ENCODE results near the gene TEP1.
"Not testable (repeated sequence)": the region's sequence is repeated elsewhere in the genome, so short reads cannot be mapped to it uniquely, and the experiment has no call there.

The TEP1 gene

DNA sequence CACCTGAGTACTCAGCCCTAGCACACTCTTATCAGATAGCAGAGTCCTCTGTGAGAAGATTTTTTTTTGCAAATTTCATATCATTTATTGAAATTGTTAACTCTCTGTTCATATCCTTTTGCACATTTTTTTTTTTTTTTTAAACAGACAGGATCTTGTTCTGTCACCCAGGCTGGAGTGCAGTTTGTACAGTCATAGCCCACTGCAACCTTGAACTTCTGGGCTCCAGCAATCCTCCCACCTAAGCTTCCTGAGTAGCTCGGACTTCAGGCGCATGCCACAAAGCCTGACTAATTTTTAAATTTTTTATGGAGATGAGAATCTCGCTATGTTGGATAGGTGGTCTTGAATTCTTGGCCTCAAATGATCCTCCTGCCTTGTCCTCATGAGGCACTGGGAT, 65.6 kb downstream of the TEP1 start:
- H3K9me3 ChIP-seq (replicated peaks in 1 of 11) = no peaks in the 10 kb centered on the region
- H3K9ac ChIP-seq = no peak overlapping the region
- H3K36me3 ChIP-seq = peaks cover 73 to 79% (median 77%) of the 10 kb centered on the region in 11 experiments
- no peak for TF ChIP-seq Cebpa-rat (IDR thresholded peaks at IDR 0.05)
- H3K4me2 ChIP-seq = no peak overlapping the region
- no peaks in the 10 kb centered on the region for H3K27me3 ChIP-seq
- no peak overlapping the region for H3K4me3 ChIP-seq
- H4K20me1 ChIP-seq = no peaks in the 10 kb centered on the region
- peaks cover 7 to 15% (median 11%) of the 10 kb centered on the region in 10 experiments; a peak in 19 of 20 replicates for H3K4me1 ChIP-seq
- no peak overlapping the region for H3K27ac ChIP-seq

DNA sequence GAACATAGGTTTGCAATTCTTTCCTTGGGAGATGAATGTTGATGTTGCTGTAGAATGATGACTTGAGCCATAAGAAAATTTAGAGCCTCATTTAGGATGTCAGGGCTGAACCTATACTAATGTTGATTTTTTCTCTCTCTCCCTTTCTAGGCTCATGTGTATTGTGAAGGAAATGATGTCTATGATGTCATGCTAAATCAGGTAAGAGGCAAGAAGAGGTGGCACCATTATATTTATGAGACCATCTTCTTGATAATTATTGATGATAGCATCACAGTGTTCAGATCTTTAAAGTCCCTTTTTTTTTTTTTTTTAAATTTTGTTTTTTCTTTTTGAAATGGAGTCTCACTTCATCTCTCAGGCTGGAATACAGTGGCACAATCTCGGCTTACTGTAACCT, 66.6 kb downstream of the TEP1 start:
- H3K4me1 ChIP-seq = peaks cover 10 to 17% (median 11%) of the 10 kb centered on the region in 10 experiments; a peak in 19 of 20 replicates
- peaks cover 63 to 69% (median 67%) of the 10 kb centered on the region in 11 experiments for H3K36me3 ChIP-seq
- no peak for TF ChIP-seq Cebpa-rat (IDR thresholded peaks at IDR 0.05)
- no peak overlapping the region for H3K4me3 ChIP-seq
- no peak overlapping the region for H3K4me2 ChIP-seq
- no peaks in the 10 kb centered on the region for H3K27me3 ChIP-seq
- no peak overlapping the region for H3K9ac ChIP-seq
- H3K9me3 ChIP-seq (replicated peaks in 1 of 11) = no peaks in the 10 kb centered on the region
- H3K27ac ChIP-seq = no peak overlapping the region
- no peaks in the 10 kb centered on the region for H4K20me1 ChIP-seq

DNA sequence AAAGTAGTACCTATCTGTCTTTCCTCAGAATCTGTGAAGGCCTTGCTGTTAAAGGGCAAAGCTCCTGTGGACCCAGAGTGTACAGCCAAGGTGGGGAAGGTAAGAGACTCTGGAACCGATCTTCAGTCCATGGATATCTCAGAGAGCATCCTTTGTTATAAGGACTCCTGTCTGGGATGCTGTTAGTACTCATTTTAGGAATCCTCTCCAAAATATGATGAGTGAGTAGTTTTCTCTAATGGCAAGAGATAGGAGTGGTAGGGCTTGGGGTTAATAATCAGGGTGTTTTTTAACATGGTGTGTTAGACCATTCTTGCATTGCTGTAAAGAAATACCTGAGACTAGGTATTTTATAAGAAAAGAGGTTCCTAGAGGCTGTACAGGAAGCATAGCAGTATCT, 67.9 kb downstream of the TEP1 start:
- Histone ChIP-seq H4K20me1 (no peaks in the 10 kb centered on the region), H3K9me3 (replicated peaks in 1 of 11) (no peaks in the 10 kb centered on the region), H3K27ac (no peak overlapping the region), H3K4me3 (no peak overlapping the region), H3K36me3 (peaks cover 50 to 55% (median 54%) of the 10 kb centered on the region in 11 experiments), H3K9ac (peak overlapping the region in 3 of 11 experiments; percentile 15 to 32 (median 20); a peak in 4 of 22 replicates), H3K4me1 (peaks cover 10 to 23% (median 12%) of the 10 kb centered on the region in 10 experiments; a peak in 19 of 20 replicates), H3K4me2 (peak overlapping the region in 2 of 11 experiments; percentile 80 to 92; a peak in 3 of 22 replicates), H3K27me3 (no peaks in the 10 kb centered on the region)
- no peak for TF ChIP-seq Cebpa-rat (IDR thresholded peaks at IDR 0.05)

DNA sequence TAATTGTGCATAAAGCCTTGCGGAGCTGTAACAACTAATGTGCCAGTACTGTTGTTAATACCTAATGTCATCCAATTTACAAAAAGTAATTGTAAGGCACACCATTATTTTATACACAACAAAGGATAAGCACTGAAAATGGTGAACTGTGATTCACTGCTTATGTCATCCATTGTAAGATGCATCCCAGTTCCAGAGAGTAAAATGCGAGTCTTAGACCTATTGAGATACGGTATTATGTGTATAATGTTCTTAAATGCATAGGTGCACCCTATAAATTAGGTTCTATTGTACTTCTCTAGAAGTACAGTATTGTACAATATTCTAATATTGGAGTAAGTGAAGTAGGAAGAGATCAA, 69.5 kb downstream of the TEP1 start:
- Histone ChIP-seq H3K9ac (peak overlapping the region; percentile 83 to 92 (median 87)), H3K36me3 (peaks cover 35 to 40% (median 38%) of the 10 kb centered on the region in 11 experiments), H3K4me1 (peaks cover 10 to 23% (median 12%) of the 10 kb centered on the region in 10 experiments; a peak in 19 of 20 replicates), H3K4me2 (peak overlapping the region; percentile 65 to 93 (median 80)), H3K27me3 (no peaks in the 10 kb centered on the region), H3K9me3 (replicated peaks in 1 of 11) (no peaks in the 10 kb centered on the region), H4K20me1 (no peaks in the 10 kb centered on the region), H3K4me3 (peak overlapping the region; percentile 69 to 86 (median 76)), H3K27ac (peak overlapping the region; percentile 76 to 88 (median 82))
- TF ChIP-seq Cebpa-rat (IDR thresholded peaks at IDR 0.05) = no peak

DNA sequence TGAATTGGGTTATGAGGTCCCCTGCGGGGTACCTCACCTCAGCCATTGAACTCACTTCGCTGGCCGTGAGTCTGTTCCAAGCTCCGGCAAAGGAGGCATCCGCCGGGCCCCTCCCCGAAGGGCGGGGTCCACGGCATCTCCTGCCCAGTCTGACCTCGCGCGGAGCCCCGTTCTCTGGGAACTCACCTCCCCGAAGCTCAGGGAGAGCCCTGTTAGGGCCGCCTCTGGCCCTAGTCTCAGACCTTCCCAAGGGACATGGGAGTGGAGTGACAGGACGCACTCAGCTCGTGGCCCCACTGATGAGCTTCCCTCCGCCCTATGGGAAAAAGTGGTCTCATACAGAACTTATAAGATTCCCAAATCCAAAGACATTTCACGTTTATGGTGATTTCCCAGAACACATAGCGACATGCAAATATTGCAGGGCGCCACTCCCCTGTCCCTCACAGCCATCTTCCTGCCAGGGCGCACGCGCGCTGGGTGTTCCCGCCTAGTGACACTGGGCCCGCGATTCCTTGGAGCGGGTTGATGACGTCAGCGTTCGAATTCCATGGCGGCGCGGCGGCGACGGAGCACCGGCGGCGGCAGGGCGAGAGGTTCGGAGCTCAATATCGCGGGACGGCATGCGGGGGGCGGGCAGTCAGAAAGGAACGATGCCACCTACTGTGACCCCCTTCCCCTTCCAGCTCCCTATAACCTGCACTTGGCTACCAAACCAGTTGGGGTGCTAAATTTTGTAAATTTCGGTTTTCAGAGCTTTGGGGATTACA, 70.0 kb downstream of the TEP1 start, which contains the start of gene PARP2:
PARP2 (plus strand) TSS at position 544 of the 770 bp plus-strand sequence; CDS start at position 551, 7 bp downstream.
- Histone ChIP-seq H3K4me1 (peaks cover 10 to 23% (median 12%) of the 10 kb centered on the region in 10 experiments; a peak in 19 of 20 replicates), H3K27ac (peak within 1 kb of the TSS; percentile 76 to 88 (median 82)), H3K36me3 (peaks cover 29 to 35% (median 33%) of the 10 kb centered on the region in 11 experiments), H3K4me2 (peak within 1 kb of the TSS; percentile 68 to 93 (median 84)), H4K20me1 (no peaks in the 10 kb centered on the region), H3K27me3 (no peaks in the 10 kb centered on the region), H3K9me3 (replicated peaks in 1 of 11) (no peaks in the 10 kb centered on the region), H3K9ac (peak within 1 kb of the TSS; percentile 83 to 92 (median 87)), H3K4me3 (peak within 1 kb of the TSS; percentile 69 to 86 (median 76))
- no peak for TF ChIP-seq Cebpa-rat (IDR thresholded peaks at IDR 0.05)

DNA sequence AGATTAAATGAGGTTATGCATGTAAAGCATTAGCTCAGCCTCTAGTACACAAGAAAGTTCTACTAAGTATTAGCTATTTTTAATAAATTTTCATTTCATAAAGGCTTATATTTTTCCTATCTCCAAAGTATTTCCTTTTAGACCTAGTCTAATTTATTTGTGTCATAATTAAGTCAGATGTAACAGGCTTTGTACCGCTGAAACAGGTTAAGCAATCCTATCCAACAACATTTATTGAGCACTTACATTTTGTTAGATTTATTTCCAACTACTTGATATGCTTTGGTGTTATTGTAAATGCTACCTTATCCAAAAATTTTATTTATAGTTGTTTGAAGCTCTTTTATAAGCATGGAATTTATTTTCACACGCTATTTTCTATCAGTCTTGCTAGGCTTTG, 71.7 kb downstream of the TEP1 start:
- Histone ChIP-seq H3K4me3 (peak overlapping the region; percentile 69 to 86 (median 76); a peak in 17 of 20 replicates), H3K27me3 (no peaks in the 10 kb centered on the region), H4K20me1 (no peaks in the 10 kb centered on the region), H3K4me1 (peaks cover 10 to 23% (median 12%) of the 10 kb centered on the region in 10 experiments; a peak in 19 of 20 replicates), H3K9me3 (replicated peaks in 1 of 11) (no peaks in the 10 kb centered on the region), H3K27ac (peak overlapping the region in 2 of 11 experiments; percentile 79 to 82; a peak in 4 of 22 replicates), H3K4me2 (peak overlapping the region in 9 of 11 experiments; percentile 65 to 89 (median 78); a peak in 14 of 22 replicates), H3K9ac (peak overlapping the region in 7 of 11 experiments; percentile 83 to 92 (median 87); a peak in 10 of 22 replicates), H3K36me3 (peaks cover 16 to 19% (median 19%) of the 10 kb centered on the region in 11 experiments)
- TF ChIP-seq Cebpa-rat (IDR thresholded peaks at IDR 0.05) = no peak

DNA sequence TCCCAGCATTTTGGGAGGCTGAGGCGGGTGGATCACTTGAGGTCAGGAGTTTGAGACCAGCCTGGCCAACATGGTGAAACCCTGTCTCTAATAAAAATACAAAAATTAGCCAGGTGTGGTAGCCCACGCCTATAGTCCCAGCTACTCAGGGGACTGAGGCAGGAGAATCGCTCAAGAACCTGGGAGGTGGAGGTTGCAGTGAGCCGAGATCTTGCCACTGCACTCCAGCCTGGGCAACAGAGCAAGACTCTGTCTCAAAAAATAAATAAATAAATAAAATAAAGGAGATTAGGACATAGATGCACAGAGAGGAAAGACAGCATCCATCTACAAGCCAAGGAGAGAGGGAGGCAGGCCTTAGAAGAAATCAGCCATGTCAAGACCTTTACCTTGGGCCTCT, 72.3 kb downstream of the TEP1 start:
- H3K9me3 ChIP-seq (replicated peaks in 1 of 11); H3K27ac ChIP-seq; H4K20me1 ChIP-seq; H3K27me3 ChIP-seq; H3K4me2 ChIP-seq; H3K9ac ChIP-seq; H3K4me3 ChIP-seq: not testable (repeated sequence)
- Histone ChIP-seq H3K36me3 (peaks cover 10 to 13% (median 13%) of the 10 kb centered on the region in 11 experiments), H3K4me1 (peaks cover 10 to 23% (median 12%) of the 10 kb centered on the region in 10 experiments; a peak in 19 of 20 replicates)

DNA sequence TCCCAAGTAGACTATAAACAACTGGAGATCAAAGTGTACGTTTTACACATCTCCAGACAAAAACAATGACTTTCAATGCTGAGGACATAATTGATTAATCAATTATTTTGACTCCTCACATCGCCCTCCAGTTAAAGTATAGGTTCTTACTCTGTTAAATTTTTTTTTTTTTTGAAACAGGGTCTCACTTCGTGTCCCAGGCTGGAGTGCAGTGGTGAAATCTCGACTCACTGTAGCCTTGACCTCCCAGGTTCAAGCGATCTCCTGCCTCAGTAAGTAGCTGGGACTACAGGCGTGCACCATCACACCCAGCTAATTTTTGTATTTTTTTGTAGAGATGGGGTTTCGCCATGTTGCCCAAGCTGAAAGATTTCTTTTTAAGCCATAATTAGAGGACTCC, 79.3 kb downstream of the TEP1 start:
- H3K9me3 ChIP-seq (replicated peaks in 1 of 11) = no peaks in the 10 kb centered on the region
- TF ChIP-seq Cebpa-rat (IDR thresholded peaks at IDR 0.05) = no peak
- H4K20me1 ChIP-seq = peaks cover 0 to 31% (median 24%) of the 10 kb centered on the region in 11 experiments; a peak in 17 of 22 replicates
- peak overlapping the region in 10 of 11 experiments; percentile 24 to 96 (median 78); a peak in 16 of 22 replicates for H3K4me2 ChIP-seq
- no peaks in the 10 kb centered on the region for H3K27me3 ChIP-seq
- peak overlapping the region in 1 of 11 experiments; percentile 85; a peak in 1 of 22 replicates for H3K9ac ChIP-seq
- H3K36me3 ChIP-seq = peaks cover 0 to 21% (median 13%) of the 10 kb centered on the region in 11 experiments; a peak in 18 of 22 replicates
- H3K4me1 ChIP-seq = peaks cover 29 to 53% (median 37%) of the 10 kb centered on the region in 10 experiments
- peak overlapping the region in 3 of 10 experiments; percentile 67 to 81 (median 81); a peak in 3 of 20 replicates for H3K4me3 ChIP-seq
- no peak overlapping the region; a peak in 3 of 22 replicates for H3K27ac ChIP-seq

DNA sequence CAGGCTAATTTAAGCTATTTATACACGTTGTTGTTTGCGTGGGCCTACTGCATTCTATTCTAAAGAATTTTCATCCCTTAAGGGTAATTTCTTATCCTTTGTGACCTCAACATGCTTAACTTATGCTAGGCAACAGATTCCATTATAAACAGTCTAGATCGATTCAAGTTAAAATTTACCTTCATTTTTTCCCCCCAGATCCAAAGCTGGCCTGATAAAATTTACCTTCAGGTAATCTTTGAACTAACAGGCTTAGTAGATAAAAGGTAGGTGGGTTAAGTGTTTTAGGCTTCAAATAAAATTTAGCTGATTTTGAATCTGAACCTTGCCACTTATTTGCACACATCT, 79.8 kb downstream of the TEP1 start:
- Histone ChIP-seq H3K27me3 (no peaks in the 10 kb centered on the region), H3K4me3 (peak overlapping the region; percentile 63 to 81 (median 75)), H3K4me1 (peaks cover 33 to 59% (median 42%) of the 10 kb centered on the region in 10 experiments), H3K27ac (peak overlapping the region in 9 of 11 experiments; percentile 64 to 86 (median 80); a peak in 15 of 22 replicates), H4K20me1 (peaks cover 0 to 36% (median 29%) of the 10 kb centered on the region in 11 experiments; a peak in 17 of 22 replicates), H3K36me3 (peaks cover 0 to 27% (median 19%) of the 10 kb centered on the region in 11 experiments; a peak in 18 of 22 replicates), H3K9ac (peak overlapping the region; percentile 79 to 91 (median 83); a peak in 21 of 22 replicates), H3K9me3 (replicated peaks in 1 of 11) (no peaks in the 10 kb centered on the region), H3K4me2 (peak overlapping the region; percentile 71 to 96 (median 79))
- no peak for TF ChIP-seq Cebpa-rat (IDR thresholded peaks at IDR 0.05)
